HEK293 (cell line): ENCODE data around the gene CUL9.

Source experiments
- CTCF ChIA-PET: fragments of 350-600 bp; formaldehyde crosslinking; extraction: SDS; loops from one replicate; lab custom pipeline; 2021; ENCODE audit warnings: antibody characterized with exemption; lab: Yijun Ruan, JAX
- POLR2A ChIA-PET: fragments of 300-600 bp; formaldehyde crosslinking; extraction: SDS; loops from one replicate; lab custom pipeline; 2020; ENCODE audit warnings: antibody characterized with exemption, inconsistent platforms; lab: Yijun Ruan, JAX
- H3K27ac ChIP-seq: fragments of 200-500 bp; sonication (Bioruptor generic); 2 replicates; pipeline ENCODE4 v1.5.1; 2014; ENCODE audit warnings: low read depth, low read length, control low read depth, inconsistent platforms; ENCODE audit errors: extremely low read depth
- H3K36me3 ChIP-seq, 2 experiments: fragments of 200-500 bp in 1 of 2; sonication (Bioruptor generic) in 1 of 2; 1 replicate in 1 of 2; 2 replicates in 1 of 2; pipeline ENCODE4 v1.5.1; 2014 to 2017; ENCODE audit warnings: inconsistent platforms in 2 of 2, low read length in 2 of 2; ENCODE audit not compliant: control insufficient read depth in 2 of 2, insufficient read depth in 1 of 2
- H3K4me1 ChIP-seq: fragments of 200-500 bp; sonication (Bioruptor generic); 2 replicates; pipeline ENCODE4 v1.5.1; 2014; ENCODE audit warnings: mild to moderate bottlenecking, low read length, inconsistent platforms; ENCODE audit not compliant: control insufficient read depth, insufficient read depth
- H3K4me3 ChIP-seq: 2 replicates; pipeline ENCODE4 v1.5.1; 2011; ENCODE audit warnings: low read depth, mild to moderate bottlenecking, control low read depth, low read length, moderate library complexity
- H3K9me3 ChIP-seq: fragments of 200-500 bp; sonication (Bioruptor generic); 2 replicates; pipeline ENCODE4 v1.5.1; 2014; ENCODE audit warnings: low read depth, low read length, inconsistent platforms; ENCODE audit not compliant: control insufficient read depth, insufficient read depth
- ATF2 ChIP-seq: fragments of 450-650 bp; formaldehyde crosslinking; IDR thresholded peaks from 2 replicates; pipeline ENCODE4 v1.5.1; 2016; ENCODE audit warnings: missing biosample characterization, missing genetic modification characterization, low read depth
- HIC1 ChIP-seq: fragments of 450-650 bp; formaldehyde crosslinking; IDR thresholded peaks from 2 replicates; pipeline ENCODE4 v1.5.1; 2016; ENCODE audit warnings: missing biosample characterization, missing genetic modification characterization
- SP2 ChIP-seq: fragments of 450-650 bp; formaldehyde crosslinking; IDR thresholded peaks from 2 replicates; pipeline ENCODE4 v1.5.1; 2016; ENCODE audit warnings: missing biosample characterization, missing genetic modification characterization
- ZBTB17 ChIP-seq: fragments of 450-650 bp; formaldehyde crosslinking; IDR thresholded peaks from 2 replicates; pipeline ENCODE4 v1.5.1; 2016; ENCODE audit warnings: missing biosample characterization, missing genetic modification characterization
- ZBTB8A ChIP-seq: fragments of 450-650 bp; formaldehyde crosslinking; IDR thresholded peaks from 2 replicates; pipeline ENCODE4 v1.5.1; 2016; ENCODE audit warnings: missing biosample characterization, missing genetic modification characterization
- ZFHX2 ChIP-seq: fragments of 450-650 bp; formaldehyde crosslinking; conservative IDR thresholded peaks from 2 replicates; pipeline ENCODE4 v1.5.1; 2016; ENCODE audit warnings: missing biosample characterization, missing genetic modification characterization
- ZNF121 ChIP-seq: fragments of 450-650 bp; formaldehyde crosslinking; IDR thresholded peaks from 2 replicates; pipeline ENCODE4 v1.5.1; 2016; ENCODE audit warnings: missing biosample characterization, missing genetic modification characterization
- ZNF148 ChIP-seq: fragments of 450-650 bp; formaldehyde crosslinking; IDR thresholded peaks from 2 replicates; pipeline ENCODE4 v1.5.0; 2017; ENCODE audit warnings: missing biosample characterization, missing genetic modification characterization, borderline replicate concordance
- ZNF350 ChIP-seq: fragments of 450-650 bp; formaldehyde crosslinking; IDR thresholded peaks from 2 replicates; pipeline ENCODE4 v1.5.0; 2017; ENCODE audit warnings: missing biosample characterization, mild to moderate bottlenecking, missing genetic modification characterization
- ZNF423 ChIP-seq: fragments of 450-650 bp; formaldehyde crosslinking; IDR thresholded peaks from 2 replicates; pipeline ENCODE4 v1.5.1; 2016; ENCODE audit warnings: missing biosample characterization, missing genetic modification characterization
- ZNF610 ChIP-seq: fragments of 450-650 bp; formaldehyde crosslinking; IDR thresholded peaks from 2 replicates; pipeline ENCODE4 v1.5.1; 2016; ENCODE audit warnings: missing biosample characterization, missing genetic modification characterization, borderline replicate concordance
- ZNF629 ChIP-seq: fragments of 450-650 bp; formaldehyde crosslinking; IDR thresholded peaks from 2 replicates; pipeline ENCODE4 v1.5.1; 2017; ENCODE audit warnings: missing biosample characterization, missing genetic modification characterization
- ZSCAN23 ChIP-seq: fragments of 450-650 bp; formaldehyde crosslinking; IDR thresholded peaks from 2 replicates; pipeline ENCODE4 v1.5.1; 2016; ENCODE audit warnings: missing biosample characterization, missing genetic modification characterization
- TF ChIP-seq, protein P1 (sequence below): fragments of 450-650 bp; formaldehyde crosslinking; IDR thresholded peaks from 2 replicates; pipeline ENCODE4; 2016; ENCODE audit warnings: missing biosample characterization, missing genetic modification characterization
- TF ChIP-seq, protein P2 (sequence below): fragments of 450-650 bp; formaldehyde crosslinking; IDR thresholded peaks from 2 replicates; pipeline ENCODE4 v1.5.1; 2016; ENCODE audit warnings: missing biosample characterization, missing genetic modification characterization, borderline replicate concordance
- TF ChIP-seq, protein P3 (sequence below): fragments of 450-650 bp; formaldehyde crosslinking; IDR thresholded peaks from 2 replicates; pipeline ENCODE4 v1.5.1; 2016; ENCODE audit warnings: missing biosample characterization, missing genetic modification characterization
- TF ChIP-seq, protein P4 (sequence below): fragments of 450-650 bp; formaldehyde crosslinking; IDR thresholded peaks from 2 replicates; pipeline ENCODE4 v1.5.1; 2016; ENCODE audit warnings: missing biosample characterization, missing genetic modification characterization

CUL9 gene

DNA sequence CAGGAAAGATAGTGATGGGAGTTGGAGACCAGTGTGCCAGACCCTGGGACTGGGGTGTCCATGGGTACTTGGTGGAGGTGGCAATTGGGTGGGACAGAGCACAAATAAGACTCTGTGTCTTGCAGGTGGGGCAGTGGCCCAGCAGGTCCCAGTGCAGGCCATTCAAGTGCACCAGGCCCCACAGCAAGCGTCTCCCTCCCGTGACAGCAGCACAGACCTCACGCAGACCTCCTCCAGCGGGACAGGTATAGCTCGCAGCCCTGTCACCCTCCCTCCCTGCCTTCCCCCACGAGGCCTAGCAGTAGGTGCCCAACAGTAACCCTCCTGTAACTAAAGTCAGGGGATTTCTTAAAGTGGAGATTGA lies 5.6 kb upstream of the CUL9 start:
- Histone ChIP-seq H3K27ac (no peak overlapping the region), H3K4me3 (no peak overlapping the region), H3K36me3 (peaks cover 25 to 60% of the 10 kb centered on the region in 2 experiments), H3K9me3 (no peaks in the 10 kb centered on the region), H3K4me1 (peaks cover 15% of the 10 kb centered on the region)
- POLR2A ChIA-PET, result interaction anchor here (0.6 kb wide), 1 partner anchor 75 kb away, joined by 3 read pairs; no protein-coding TSS in a partner anchor
- TF ChIP-seq ZNF629 (tag by site-specific recombination) (no peak), ZBTB17 (tag by site-specific recombination) (no peak), ZSCAN23 (tag by site-specific recombination) (no peak), ZNF148 (no peak)
- CTCF ChIA-PET, result interaction anchor here (1.3 kb wide), 1 partner anchor 53 kb away, joined by 3 read pairs; the partner anchor contains the start of gene DNPH1

DNA sequence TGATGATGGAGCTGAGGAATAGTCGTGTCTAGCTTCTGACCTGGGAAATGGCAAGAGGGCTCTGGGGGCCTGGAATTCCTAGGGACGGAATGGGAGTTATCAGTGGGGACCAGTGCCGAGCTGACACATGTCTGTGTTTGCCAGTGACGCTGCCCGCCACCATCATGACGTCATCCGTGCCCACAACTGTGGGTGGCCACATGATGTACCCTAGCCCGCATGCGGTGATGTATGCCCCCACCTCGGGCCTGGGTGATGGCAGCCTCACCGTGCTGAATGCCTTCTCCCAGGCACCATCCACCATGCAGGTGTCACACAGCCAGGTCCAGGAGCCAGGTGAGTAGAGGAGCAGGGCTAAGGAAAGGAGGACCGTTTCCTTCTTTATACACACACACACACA lies 3.8 kb upstream of the CUL9 start:
- Histone ChIP-seq H3K27ac (no peak overlapping the region), H3K4me1 (peaks cover 17% of the 10 kb centered on the region), H3K9me3 (no peaks in the 10 kb centered on the region), H3K36me3 (peaks cover 25 to 60% of the 10 kb centered on the region in 2 experiments), H3K4me3 (no peak overlapping the region)
- CTCF ChIA-PET, result interaction anchor here (0.6 to 0.9 kb wide), 2 partner anchors 34 to 372 kb away, joined by 3 to 4 read pairs; no protein-coding TSS in a partner anchor
- POLR2A ChIA-PET, result interaction anchor here (0.7 kb wide), 1 partner anchor 15 kb away, joined by 5 read pairs; no protein-coding TSS in a partner anchor
- TF ChIP-seq ZBTB8A (tag by site-specific recombination) (no peak), HIC1 (tag by site-specific recombination) (peak; percentile 56; the same call in 1 of the 2 replicates), ZNF121 (tag by site-specific recombination) (no peak), ZNF350 (tag by site-specific recombination) (no peak), ZNF610 (tag by site-specific recombination) (no peak), ATF2 (tag by site-specific recombination) (peak; percentile 31; the same call in 1 of the 2 replicates), ZFHX2 (tag by site-specific recombination) (no peak), SP2 (tag by site-specific recombination) (no peak), ZNF423 (tag by site-specific recombination) (no peak)
- TF ChIP-seq, protein P1, sequence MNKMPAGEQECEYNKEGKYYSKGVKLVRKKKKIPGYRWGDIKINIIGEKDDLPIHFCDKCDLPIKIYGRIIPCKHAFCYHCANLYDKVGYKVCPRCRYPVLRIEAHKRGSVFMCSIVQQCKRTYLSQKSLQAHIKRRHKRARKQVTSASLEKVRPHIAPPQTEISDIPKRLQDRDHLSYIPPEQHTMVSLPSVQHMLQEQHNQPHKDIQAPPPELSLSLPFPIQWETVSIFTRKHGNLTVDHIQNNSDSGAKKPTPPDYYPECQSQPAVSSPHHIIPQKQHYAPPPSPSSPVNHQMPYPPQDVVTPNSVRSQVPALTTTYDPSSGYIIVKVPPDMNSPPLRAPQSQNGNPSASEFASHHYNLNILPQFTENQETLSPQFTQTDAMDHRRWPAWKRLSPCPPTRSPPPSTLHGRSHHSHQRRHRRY, result no peak
- TF ChIP-seq, protein P2, sequence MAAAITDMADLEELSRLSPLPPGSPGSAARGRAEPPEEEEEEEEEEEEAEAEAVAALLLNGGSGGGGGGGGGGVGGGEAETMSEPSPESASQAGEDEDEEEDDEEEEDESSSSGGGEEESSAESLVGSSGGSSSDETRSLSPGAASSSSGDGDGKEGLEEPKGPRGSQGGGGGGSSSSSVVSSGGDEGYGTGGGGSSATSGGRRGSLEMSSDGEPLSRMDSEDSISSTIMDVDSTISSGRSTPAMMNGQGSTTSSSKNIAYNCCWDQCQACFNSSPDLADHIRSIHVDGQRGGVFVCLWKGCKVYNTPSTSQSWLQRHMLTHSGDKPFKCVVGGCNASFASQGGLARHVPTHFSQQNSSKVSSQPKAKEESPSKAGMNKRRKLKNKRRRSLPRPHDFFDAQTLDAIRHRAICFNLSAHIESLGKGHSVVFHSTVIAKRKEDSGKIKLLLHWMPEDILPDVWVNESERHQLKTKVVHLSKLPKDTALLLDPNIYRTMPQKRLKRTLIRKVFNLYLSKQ (tag by site-specific recombination), result no peak
- TF ChIP-seq, protein P3, sequence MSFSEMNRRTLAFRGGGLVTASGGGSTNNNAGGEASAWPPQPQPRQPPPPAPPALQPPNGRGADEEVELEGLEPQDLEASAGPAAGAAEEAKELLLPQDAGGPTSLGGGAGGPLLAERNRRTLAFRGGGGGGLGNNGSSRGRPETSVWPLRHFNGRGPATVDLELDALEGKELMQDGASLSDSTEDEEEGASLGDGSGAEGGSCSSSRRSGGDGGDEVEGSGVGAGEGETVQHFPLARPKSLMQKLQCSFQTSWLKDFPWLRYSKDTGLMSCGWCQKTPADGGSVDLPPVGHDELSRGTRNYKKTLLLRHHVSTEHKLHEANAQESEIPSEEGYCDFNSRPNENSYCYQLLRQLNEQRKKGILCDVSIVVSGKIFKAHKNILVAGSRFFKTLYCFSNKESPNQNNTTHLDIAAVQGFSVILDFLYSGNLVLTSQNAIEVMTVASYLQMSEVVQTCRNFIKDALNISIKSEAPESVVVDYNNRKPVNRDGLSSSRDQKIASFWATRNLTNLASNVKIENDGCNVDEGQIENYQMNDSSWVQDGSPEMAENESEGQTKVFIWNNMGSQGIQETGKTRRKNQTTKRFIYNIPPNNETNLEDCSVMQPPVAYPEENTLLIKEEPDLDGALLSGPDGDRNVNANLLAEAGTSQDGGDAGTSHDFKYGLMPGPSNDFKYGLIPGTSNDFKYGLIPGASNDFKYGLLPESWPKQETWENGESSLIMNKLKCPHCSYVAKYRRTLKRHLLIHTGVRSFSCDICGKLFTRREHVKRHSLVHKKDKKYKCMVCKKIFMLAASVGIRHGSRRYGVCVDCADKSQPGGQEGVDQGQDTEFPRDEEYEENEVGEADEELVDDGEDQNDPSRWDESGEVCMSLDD (tag by site-specific recombination), result no peak
- TF ChIP-seq, protein P4, sequence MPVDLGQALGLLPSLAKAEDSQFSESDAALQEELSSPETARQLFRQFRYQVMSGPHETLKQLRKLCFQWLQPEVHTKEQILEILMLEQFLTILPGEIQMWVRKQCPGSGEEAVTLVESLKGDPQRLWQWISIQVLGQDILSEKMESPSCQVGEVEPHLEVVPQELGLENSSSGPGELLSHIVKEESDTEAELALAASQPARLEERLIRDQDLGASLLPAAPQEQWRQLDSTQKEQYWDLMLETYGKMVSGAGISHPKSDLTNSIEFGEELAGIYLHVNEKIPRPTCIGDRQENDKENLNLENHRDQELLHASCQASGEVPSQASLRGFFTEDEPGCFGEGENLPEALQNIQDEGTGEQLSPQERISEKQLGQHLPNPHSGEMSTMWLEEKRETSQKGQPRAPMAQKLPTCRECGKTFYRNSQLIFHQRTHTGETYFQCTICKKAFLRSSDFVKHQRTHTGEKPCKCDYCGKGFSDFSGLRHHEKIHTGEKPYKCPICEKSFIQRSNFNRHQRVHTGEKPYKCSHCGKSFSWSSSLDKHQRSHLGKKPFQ (tag by site-specific recombination), result no peak
